ENCODE data around the gene KLK3.
"Not testable (repeated sequence)": the region's sequence is repeated elsewhere in the genome, so short reads cannot be mapped to it uniquely, and the experiment has no call there.

KLK3 gene

DNA sequence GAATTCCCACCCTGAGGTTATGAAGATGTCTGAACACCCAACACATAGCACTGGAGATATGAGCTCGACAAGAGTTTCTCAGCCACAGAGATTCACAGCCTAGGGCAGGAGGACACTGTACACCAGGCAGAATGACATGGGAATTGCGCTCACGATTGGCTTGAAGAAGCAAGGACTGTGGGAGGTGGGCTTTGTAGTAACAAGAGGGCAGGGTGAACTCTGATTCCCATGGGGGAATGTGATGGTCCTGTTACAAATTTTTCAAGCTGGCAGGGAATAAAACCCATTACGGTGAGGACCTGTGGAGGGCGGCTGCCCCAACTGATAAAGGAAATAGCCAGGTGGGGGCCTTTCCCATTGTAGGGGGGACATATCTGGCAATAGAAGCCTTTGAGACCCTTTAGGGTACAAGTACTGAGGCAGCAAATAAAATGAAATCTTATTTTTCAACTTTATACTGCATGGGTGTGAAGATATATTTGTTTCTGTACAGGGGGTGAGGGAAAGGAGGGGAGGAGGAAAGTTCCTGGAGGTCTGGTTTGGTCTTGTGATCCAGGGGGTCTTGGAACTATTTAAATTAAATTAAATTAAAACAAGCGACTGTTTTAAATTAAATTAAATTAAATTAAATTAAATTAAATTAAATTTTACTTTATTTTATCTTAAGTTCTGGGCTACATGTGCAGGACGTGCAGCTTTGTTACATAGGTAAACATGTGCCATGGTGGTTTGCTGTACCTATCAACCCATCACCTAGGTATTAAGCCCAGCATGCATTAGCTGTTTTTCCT, 7.0 kb downstream of the KLK3 start:
- DNase-seq (ENCODE audit: low read depth): no peak

DNA sequence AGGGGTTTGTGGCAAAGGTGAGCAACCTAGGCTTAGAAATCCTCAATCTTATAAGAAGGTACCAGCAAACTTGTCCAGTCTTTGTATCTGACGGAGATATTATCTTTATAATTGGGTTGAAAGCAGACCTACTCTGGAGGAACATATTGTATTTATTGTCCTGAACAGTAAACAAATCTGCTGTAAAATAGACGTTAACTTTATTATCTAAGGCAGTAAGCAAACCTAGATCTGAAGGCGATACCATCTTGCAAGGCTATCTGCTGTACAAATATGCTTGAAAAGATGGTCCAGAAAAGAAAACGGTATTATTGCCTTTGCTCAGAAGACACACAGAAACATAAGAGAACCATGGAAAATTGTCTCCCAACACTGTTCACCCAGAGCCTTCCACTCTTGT, 14.8 kb downstream of the KLK3 start:
- no peak for DNase-seq (ENCODE audit: low read depth)

DNA sequence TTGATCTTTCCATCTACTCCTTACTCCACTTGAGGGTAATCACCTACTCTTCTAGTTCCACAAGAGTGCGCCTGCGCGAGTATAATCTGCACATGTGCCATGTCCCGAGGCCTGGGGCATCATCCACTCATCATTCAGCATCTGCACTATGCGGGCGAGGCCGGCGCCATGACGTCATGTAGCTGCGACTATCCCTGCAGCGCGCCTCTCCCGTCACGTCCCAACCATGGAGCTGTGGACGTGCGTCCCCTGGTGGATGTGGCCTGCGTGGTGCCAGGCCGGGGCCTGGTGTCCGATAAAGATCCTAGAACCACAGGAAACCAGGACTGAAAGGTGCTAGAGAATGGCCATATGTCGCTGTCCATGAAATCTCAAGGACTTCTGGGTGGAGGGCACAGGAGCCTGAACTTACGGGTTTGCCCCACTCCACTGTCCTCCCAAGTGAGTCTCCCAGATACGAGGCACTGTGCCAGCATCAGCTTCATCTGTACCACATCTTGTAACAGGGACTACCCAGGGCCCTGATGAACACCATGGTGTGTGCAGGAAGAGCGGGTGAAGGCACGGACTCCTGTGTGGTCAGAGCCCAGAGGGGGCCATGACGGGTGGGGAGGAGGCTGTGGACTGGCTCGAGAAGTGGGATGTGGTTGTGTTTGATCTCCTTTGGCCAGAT, 15.8 kb downstream of the KLK3 start:
- no peak for DNase-seq (ENCODE audit: low read depth)

DNA sequence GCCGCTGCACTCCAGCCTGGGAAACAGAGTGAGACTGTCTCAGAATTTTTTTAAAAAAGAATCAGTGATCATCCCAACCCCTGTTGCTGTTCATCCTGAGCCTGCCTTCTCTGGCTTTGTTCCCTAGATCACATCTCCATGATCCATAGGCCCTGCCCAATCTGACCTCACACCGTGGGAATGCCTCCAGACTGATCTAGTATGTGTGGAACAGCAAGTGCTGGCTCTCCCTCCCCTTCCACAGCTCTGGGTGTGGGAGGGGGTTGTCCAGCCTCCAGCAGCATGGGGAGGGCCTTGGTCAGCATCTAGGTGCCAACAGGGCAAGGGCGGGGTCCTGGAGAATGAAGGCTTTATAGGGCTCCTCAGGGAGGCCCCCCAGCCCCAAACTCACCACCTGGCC, 18.3 kb downstream of the KLK3 start, which contains the start of gene KLK2:
Gene KLK2, plus strand, starts transcription at position 384 of the 400 bp plus-strand sequence. CDS start 35 bp downstream, outside the sequence.
- no peak for DNase-seq (ENCODE audit: low read depth)

DNA sequence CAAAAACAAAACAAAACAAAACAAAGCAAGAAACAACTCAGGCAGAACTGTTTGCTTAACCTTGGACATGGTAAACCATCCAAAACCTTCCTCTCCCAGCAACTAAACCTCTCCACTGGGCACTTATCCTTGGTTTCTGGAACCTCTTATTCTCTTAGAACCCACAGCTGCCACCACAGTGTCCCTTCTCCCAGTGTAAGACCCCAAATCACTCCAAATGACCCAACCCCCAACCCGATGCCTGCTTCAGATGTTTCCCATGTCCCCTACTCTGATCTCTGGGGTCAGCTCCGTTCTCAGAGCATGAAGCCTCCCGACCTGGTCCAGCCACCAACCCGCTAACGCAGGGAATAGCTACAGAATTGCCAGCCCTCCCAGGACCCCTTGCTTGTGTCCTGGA, 19.5 kb downstream of the KLK3 start:
- DNase-seq (ENCODE audit: low read depth): no peak

DNA sequence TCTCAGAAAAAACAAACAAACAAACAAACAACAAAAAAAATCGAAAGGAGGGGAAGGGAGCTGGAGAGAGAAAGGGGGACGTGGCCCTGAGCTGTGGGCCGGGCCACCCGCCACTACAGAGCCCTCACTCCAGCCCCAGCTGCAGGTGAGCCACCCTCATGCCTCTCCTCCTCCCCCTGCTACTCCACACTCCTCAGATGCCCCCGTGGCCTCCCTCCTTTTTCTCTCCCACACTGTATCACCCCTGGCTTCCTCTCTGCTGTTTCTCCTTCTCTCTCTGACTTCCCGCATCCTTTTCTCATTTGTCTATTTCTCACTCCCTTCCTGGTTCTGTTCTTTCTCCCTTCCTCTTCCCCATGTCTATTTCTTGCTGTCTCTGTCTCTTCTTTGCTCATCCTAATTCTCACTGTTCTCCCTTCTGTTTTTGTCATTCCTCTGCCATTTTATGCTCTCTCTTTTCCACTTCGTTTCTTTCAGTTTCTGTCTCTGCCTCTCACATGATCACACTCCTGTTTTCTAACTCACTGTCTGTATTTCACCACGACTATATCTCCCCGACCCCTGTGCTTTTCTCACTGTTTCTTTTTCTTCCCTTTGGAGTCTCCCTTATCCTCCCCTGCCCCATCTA, 21.2 kb downstream of the KLK3 start:
- no peak for DNase-seq (ENCODE audit: low read depth)

DNA sequence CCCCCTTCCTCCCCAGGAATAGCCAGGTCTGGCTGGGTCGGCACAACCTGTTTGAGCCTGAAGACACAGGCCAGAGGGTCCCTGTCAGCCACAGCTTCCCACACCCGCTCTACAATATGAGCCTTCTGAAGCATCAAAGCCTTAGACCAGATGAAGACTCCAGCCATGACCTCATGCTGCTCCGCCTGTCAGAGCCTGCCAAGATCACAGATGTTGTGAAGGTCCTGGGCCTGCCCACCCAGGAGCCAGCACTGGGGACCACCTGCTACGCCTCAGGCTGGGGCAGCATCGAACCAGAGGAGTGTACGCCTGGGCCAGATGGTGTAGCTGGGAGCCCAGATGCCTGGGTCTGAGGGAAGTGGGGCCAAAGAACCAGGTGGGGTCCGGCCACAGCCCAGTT, 21.7 kb downstream of the KLK3 start:
- no peak for DNase-seq (ENCODE audit: low read depth)

DNA sequence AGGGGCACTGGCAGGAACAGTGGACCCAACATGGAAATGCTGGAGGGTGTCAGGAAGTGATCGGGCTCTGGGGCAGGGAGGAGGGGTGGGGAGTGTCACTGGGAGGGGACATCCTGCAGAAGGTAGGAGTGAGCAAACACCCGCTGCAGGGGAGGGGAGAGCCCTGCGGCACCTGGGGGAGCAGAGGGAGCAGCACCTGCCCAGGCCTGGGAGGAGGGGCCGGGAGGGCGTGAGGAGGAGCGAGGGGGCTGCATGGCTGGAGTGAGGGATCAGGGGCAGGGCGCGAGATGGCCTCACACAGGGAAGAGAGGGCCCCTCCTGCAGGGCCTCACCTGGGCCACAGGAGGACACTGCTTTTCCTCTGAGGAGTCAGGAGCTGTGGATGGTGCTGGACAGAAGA, 22.6 kb downstream of the KLK3 start:
- no peak for DNase-seq (ENCODE audit: low read depth)

DNA sequence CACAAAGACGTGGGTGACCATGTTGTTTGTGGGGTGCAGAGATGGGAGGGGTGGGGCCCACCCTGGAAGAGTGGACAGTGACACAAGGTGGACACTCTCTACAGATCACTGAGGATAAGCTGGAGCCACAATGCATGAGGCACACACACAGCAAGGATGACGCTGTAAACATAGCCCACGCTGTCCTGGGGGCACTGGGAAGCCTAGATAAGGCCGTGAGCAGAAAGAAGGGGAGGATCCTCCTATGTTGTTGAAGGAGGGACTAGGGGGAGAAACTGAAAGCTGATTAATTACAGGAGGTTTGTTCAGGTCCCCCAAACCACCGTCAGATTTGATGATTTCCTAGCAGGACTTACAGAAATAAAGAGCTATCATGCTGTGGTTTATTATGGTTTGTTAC, 24.1 kb downstream of the KLK3 start:
- no peak for DNase-seq (ENCODE audit: low read depth)

DNA sequence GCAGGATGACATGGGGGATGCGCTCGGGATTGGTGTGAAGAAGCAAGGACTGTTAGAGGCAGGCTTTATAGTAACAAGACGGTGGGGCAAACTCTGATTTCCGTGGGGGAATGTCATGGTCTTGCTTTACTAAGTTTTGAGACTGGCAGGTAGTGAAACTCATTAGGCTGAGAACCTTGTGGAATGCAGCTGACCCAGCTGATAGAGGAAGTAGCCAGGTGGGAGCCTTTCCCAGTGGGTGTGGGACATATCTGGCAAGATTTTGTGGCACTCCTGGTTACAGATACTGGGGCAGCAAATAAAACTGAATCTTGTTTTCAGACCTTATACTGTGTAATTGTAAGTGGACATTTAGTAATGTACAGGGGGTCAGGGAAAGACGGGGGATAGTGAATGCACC, 25.5 kb downstream of the KLK3 start:
- no peak for DNase-seq (ENCODE audit: low read depth)

DNA sequence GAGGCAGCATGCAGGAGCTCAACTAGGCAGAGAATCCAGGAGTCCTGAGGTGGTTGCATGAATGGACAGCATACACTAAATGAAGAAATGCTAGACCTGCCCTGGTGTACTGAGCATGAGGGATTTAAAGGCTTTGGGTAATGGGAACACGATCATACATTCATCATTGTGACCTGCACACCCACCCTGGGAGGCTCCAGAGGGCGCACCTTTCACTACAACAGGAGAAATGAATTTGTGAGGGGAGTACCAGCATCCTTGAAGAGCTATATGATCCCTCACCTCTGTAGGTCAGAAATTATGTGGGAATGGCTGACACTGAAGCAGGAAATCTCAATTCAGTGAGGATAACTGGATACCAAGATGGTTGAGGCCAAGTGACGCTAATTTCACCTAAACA, 27.5 kb downstream of the KLK3 start:
- no peak for DNase-seq (ENCODE audit: low read depth)

DNA sequence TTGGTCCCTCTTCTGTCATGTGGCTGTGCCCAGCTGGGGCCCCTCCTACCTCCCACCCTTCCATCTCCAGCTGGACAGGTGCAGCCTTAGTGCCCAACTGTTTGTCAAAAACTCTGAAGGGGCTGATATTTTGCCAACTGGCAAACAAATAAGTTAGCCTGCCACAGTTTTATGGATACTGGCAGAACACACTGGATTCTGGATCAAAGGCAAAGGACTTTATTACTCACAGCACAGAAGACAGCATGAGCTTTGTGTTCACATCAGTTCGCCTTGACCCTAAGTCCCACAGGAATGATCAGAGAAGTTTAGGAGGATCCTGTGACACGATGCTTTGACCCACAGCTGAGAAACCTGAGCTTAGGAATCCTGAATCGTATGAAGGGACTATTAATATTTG, 34.9 kb downstream of the KLK3 start:
- no peak for DNase-seq (ENCODE audit: low read depth)

DNA sequence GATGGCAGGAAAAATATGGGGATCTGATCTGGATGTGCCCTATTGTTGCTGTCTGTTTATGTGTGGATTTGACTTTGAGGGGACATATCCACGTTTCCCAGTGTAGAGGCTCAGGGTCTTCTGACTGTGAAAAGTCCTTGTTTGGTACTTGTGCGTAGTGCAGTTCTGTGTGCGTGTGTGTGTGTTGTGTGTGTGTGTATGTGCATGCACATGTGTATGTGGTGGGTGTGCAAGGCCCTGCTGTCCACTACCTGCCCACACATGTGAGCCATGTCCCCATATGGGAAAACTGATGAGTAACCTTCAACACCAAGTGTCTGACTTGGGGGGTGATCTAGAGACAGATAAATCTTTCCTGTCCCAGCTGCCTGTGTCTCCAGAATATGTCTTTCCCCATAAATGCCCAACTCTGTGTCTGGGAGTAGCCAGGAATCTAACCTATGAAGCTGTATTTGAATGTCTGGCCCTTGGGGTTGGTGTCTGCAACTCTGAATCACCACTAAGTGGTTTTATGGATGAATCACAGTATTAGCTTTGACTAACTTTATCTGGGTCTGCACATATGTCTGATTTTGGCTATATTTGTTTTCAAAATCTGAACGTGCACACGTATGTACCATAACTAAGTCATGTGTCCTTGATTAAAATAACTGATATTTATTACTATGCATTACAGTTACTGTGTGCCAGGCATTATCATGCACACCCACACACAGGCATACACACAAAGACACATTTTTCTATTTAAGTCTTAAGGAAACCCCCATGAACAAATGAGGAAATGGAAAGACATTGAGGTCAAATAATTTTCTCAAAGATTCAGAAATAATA, 35.9 kb downstream of the KLK3 start:
- DNase-seq (ENCODE audit: low read depth): no peak

DNA sequence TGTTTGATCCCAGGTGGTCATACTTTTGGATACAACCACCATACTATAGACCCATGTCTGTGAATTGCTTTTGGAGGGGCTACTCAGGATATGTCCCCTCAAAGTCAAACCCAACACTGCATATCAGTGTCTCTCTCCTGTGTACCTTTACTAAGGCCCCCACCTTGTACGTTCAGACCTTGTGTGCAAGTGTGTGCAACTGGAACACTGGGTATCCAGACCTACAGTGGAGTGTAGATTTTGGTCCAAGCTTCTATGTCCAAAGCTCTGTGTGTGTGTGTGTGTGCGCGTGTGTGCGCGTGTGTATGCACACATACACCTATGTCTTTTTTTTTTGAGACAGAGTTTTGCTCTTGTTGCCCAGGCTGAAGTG, 36.5 kb downstream of the KLK3 start:
- no peak for DNase-seq (ENCODE audit: low read depth)

DNA sequence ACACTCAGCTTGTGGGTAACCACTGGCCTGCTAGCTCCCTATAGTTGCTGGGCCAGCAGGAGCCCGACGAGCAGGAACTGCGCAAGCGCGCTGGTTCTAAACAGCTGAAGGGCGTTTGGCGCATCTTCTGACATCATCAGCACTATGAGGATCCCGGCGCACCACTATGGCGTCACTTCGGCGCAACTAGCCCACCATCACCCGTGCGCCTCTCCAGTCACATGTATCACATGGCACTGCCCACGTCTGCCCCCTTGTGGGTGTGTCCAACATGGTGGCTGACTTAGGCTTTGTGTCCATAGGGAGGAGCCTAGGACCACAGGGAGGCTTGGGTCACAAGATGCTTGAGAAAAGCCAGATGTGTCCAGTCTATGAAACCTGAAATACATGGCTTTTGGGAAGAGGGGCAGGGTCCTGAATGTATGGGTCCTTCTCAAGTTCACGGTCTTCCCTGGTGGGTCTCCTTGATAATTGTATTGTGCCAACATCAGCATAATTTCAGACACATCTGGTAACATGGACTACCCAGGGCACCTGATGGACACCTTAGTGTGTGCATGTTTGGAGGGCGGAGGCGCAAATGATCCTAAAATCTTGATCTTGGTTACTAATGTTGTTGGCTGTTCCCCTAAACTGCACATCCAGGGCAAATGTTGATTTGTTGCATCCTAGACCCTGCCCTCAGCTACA, 38.5 kb downstream of the KLK3 start:
- DNase-seq (ENCODE audit: low read depth): no peak

DNA sequence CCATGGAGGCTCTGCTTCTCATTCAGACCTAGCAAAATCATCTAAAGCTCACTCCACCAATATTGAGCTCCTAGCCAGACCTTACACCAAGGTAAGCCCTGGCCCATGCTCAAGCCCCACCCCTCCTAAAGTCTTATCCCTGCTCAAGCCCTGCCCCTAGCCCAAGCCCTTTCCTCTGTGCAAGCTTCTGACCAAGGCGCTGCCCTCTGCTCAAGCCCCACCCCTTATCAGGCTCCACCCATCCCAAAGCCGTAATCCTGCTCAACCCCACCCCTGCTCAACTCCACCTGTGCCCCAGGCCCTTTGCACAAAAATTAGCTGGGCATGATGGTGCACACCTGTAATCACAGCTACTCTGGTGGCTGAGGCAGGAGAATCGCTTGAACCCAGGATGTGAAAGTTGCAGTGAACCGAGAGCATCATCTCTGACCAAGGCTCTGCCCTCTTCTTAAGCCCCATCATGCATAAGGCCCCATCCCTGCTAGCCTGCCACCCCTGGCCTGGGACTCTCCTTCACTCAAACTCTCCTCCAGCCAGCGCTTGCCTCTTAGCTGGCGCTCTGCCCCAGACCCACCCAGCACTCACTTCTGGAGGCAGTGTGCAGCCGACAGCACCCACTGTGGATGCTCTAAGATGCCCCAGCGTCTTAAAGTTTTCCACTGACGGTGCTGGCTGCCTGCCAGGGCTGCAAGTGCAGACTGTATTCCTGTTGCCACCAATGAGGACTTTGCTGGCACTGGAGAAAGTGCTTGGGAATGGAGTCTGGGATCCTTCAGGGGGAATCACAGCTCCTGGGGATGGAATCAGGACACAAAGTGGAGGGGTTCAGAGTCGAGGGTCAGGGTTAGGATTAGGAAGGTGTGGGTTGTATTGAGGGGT, 40.0 kb downstream of the KLK3 start:
- no peak for DNase-seq (ENCODE audit: low read depth)

DNA sequence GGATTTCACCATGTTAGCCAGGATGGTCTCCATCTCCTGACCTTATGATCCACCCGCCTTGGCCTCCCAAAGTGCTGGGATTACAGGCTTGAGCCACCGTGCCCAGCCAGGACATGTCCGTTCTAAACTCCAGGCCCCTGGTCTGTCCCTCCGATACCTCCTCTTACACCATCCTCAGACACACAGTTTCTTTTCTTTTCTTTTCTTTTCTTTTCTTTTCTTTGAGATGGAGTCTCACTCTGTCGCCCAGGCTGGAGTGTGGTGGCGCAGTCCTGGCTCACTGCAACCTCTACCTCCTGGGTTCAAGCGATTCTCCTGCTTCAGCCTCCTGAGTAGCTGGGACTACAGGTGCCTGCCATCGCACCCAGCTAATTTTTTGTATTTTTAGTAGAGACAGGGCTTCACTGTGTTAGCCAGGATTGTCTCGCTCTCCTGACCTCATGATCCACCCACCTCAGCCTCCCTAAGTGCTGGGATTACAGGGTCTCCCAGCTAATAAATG, 41.4 kb downstream of the KLK3 start:
- not testable (repeated sequence) for DNase-seq (ENCODE audit: low read depth)

DNA sequence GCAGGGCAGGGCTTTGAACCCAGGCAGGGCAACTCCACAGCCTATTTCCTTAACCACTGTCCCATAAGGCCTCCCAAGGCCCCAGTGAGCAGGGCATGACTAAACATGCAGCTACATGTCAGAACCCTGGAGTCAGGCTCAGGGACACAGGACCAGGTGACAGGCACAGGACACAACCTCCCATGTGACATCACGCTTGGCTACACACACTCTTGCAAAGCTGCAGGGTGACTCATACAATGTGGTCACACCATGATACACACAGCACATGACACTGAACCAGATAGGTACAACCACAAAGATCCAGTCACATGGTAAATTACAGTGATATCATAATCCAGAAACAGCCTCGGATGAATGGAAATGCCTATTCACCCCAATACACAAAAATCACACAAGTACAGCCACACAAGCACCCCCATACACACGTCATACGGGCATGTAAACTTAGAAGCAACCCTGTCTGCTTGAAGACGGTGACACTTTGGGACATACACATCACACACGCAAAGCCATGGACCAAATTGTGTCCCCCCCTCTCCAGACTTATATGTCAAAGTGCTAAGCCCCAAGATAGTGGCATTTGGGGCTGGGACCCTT, 42.0 kb downstream of the KLK3 start:
- DNase-seq (ENCODE audit: low read depth): no peak

DNA sequence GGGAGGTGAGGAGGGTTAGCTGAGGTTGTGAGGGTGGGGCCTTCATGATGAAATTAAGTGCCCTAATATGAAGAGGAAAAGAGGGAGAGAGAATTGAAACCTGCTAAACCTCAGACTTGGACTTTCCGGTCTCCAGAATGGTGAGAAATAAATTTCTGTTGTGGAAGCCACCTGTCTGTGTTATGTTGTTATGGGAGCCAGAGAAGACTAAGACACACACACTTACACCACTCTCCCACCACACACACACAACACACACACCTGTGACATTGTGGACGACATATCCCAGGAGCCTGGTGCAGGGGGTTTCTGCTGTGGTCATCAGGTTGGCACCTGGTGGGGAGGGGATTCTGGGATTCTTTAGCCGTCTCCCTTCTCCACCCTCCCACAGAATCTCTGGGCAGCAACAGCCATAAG, 42.5 kb downstream of the KLK3 start:
- DNase-seq (ENCODE audit: low read depth): no peak

DNA sequence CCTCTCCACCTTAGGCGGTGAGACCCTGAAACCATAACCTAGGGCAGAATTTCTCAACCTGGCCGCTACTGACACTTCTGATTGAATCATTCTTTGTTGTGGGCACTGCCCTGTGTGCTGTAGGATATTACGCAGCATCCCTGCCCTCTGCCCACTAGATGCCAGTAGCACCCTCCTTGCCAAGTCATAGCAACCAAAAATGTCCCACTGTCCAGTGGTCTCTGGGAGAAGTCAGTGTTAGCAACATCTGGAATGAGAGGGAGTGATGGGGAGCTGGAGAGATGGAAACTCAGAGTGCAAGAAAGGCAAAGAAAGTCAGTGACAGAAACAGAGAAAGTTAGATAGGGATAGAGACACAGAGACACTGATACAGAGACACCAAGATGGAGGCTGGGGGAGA, 42.9 kb downstream of the KLK3 start:
- no peak for DNase-seq (ENCODE audit: low read depth)
